Measurements from ENCODE around the gene TTC34. TPM values are rescaled to one million over a fixed set of nuclear protein-coding genes. Genes with fewer than 3 reads are reported as not detected.

TTC34 gene
- total RNA-seq, 2 donors from 2014 or later = 0.48 to 2.5 TPM

- H3K4me3 Mint-ChIP-seq = no peak overlapping the region
- no peaks in the 10 kb centered on the region for H3K27me3 Mint-ChIP-seq
These were observed 154.7 kb downstream of the TTC34 start for GRCh38 chr1:2646837-2647236.

GRCh38 chr1:2645776-2646175 lies 155.7 kb downstream of the TTC34 start:
- ATAC-seq (replicated peaks) = no peak
- Mint-ChIP-seq H3K4me1 (no peaks in the 10 kb centered on the region), H3K9me3 (peaks cover 12% of the 10 kb centered on the region), H3K27me3 (no peaks in the 10 kb centered on the region), H3K4me3 (no peak overlapping the region), H3K36me3 (ENCODE audit: low read depth) (no peaks in the 10 kb centered on the region), H3K27ac (no peak overlapping the region)

More at GRCh38 chr1:2646837-2647236, 154.7 kb downstream of the TTC34 start:
- H3K9me3 Mint-ChIP-seq = peaks cover 12% of the 10 kb centered on the region
- ATAC-seq (replicated peaks) = no peak
- no peaks in the 10 kb centered on the region for H3K36me3 Mint-ChIP-seq (ENCODE audit: low read depth)
- no peaks in the 10 kb centered on the region for H3K4me1 Mint-ChIP-seq
- H3K27ac Mint-ChIP-seq = no peak overlapping the region

GRCh38 chr1:2645143-2645542 lies 156.3 kb downstream of the TTC34 start:
- no peak overlapping the region for H3K27ac Mint-ChIP-seq
- H3K9me3 Mint-ChIP-seq = peaks cover 12% of the 10 kb centered on the region
- H3K27me3 Mint-ChIP-seq = no peaks in the 10 kb centered on the region
- no peak overlapping the region for H3K4me3 Mint-ChIP-seq
- H3K4me1 Mint-ChIP-seq = no peaks in the 10 kb centered on the region
- no peaks in the 10 kb centered on the region for H3K36me3 Mint-ChIP-seq (ENCODE audit: low read depth)
- ATAC-seq (replicated peaks) = no peak

GRCh38 chr1:2644591-2645101 lies 156.8 kb downstream of the TTC34 start:
- ATAC-seq (replicated peaks) = no peak
- no peak overlapping the region for H3K4me3 Mint-ChIP-seq
- no peak overlapping the region for H3K27ac Mint-ChIP-seq
- no peaks in the 10 kb centered on the region for H3K4me1 Mint-ChIP-seq
- H3K36me3 Mint-ChIP-seq (ENCODE audit: low read depth) = no peaks in the 10 kb centered on the region
- H3K27me3 Mint-ChIP-seq = no peaks in the 10 kb centered on the region
- peaks cover 12% of the 10 kb centered on the region for H3K9me3 Mint-ChIP-seq

- H3K27me3 Mint-ChIP-seq = no peaks in the 10 kb centered on the region
- ATAC-seq (replicated peaks) = no peak
- peak overlapping the region; percentile 59 for H3K4me3 Mint-ChIP-seq
- no peaks in the 10 kb centered on the region for H3K36me3 Mint-ChIP-seq (ENCODE audit: low read depth)
- H3K27ac Mint-ChIP-seq = no peak overlapping the region
- H3K9me3 Mint-ChIP-seq = peaks cover 12% of the 10 kb centered on the region
- H3K4me1 Mint-ChIP-seq = no peaks in the 10 kb centered on the region
These were observed 157.3 kb downstream of the TTC34 start for GRCh38 chr1:2644171-2644570.

- peak overlapping the region; percentile 59 for H3K4me3 Mint-ChIP-seq
- H3K27me3 Mint-ChIP-seq = no peaks in the 10 kb centered on the region
- H3K9me3 Mint-ChIP-seq = peaks cover 12% of the 10 kb centered on the region
- no peak overlapping the region for H3K27ac Mint-ChIP-seq
- H3K4me1 Mint-ChIP-seq = no peaks in the 10 kb centered on the region
- ATAC-seq (replicated peaks) = no peak
- no peaks in the 10 kb centered on the region for H3K36me3 Mint-ChIP-seq (ENCODE audit: low read depth)
These were observed 157.9 kb downstream of the TTC34 start for GRCh38 chr1:2643414-2644077.

- H3K27ac Mint-ChIP-seq = peak overlapping the region; percentile 94
- H3K4me3 Mint-ChIP-seq = peak overlapping the region; percentile 86
- H3K4me1 Mint-ChIP-seq = no peaks in the 10 kb centered on the region
- peaks cover 8% of the 10 kb centered on the region for H3K9me3 Mint-ChIP-seq
- no peaks in the 10 kb centered on the region for H3K27me3 Mint-ChIP-seq
- H3K36me3 Mint-ChIP-seq (ENCODE audit: low read depth) = no peaks in the 10 kb centered on the region
- ATAC-seq (replicated peaks) = peak; percentile 89
These were observed 158.7 kb downstream of the TTC34 start for GRCh38 chr1:2642560-2643413.

- no peak for ATAC-seq (replicated peaks)
These were observed 159.3 kb downstream of the TTC34 start for GRCh38 chr1:2642131-2642559.

GRCh38 chr1:2641381-2642130 lies 159.9 kb downstream of the TTC34 start:
- Mint-ChIP-seq H3K27me3 (no peaks in the 10 kb centered on the region), H3K4me1 (no peaks in the 10 kb centered on the region), H3K27ac (peak overlapping the region; percentile 94), H3K4me3 (peak overlapping the region; percentile 86), H3K36me3 (ENCODE audit: low read depth) (no peaks in the 10 kb centered on the region), H3K9me3 (peaks cover 3% of the 10 kb centered on the region)
- no peak for ATAC-seq (replicated peaks)

More at GRCh38 chr1:2642131-2642559, 159.3 kb downstream of the TTC34 start:
- Mint-ChIP-seq H3K27me3 (no peaks in the 10 kb centered on the region), H3K9me3 (peaks cover 7% of the 10 kb centered on the region), H3K36me3 (ENCODE audit: low read depth) (no peaks in the 10 kb centered on the region), H3K4me1 (no peaks in the 10 kb centered on the region), H3K4me3 (peak overlapping the region; percentile 86), H3K27ac (peak overlapping the region; percentile 94)

GRCh38 chr1:2640626-2641025 lies 160.9 kb downstream of the TTC34 start:
- H3K27me3 Mint-ChIP-seq = no peaks in the 10 kb centered on the region
- no peak for ATAC-seq (replicated peaks)
- no peak overlapping the region for H3K27ac Mint-ChIP-seq
- no peaks in the 10 kb centered on the region for H3K9me3 Mint-ChIP-seq
- H3K36me3 Mint-ChIP-seq (ENCODE audit: low read depth) = no peaks in the 10 kb centered on the region
- H3K4me3 Mint-ChIP-seq = no peak overlapping the region
- H3K4me1 Mint-ChIP-seq = no peaks in the 10 kb centered on the region

GRCh38 chr1:2639607-2640521 lies 161.6 kb downstream of the TTC34 start:
- Mint-ChIP-seq H3K27ac (no peak overlapping the region), H3K27me3 (no peaks in the 10 kb centered on the region), H3K4me3 (no peak overlapping the region), H3K9me3 (no peaks in the 10 kb centered on the region), H3K36me3 (ENCODE audit: low read depth) (no peaks in the 10 kb centered on the region), H3K4me1 (no peaks in the 10 kb centered on the region)
- ATAC-seq (replicated peaks) = no peak

GRCh38 chr1:2639203-2639602 lies 162.3 kb downstream of the TTC34 start:
- ATAC-seq (replicated peaks) = no peak
- Mint-ChIP-seq H3K27me3 (no peaks in the 10 kb centered on the region), H3K27ac (no peak overlapping the region), H3K36me3 (ENCODE audit: low read depth) (no peaks in the 10 kb centered on the region), H3K4me1 (no peaks in the 10 kb centered on the region), H3K4me3 (no peak overlapping the region), H3K9me3 (no peaks in the 10 kb centered on the region)

- Mint-ChIP-seq H3K36me3 (ENCODE audit: low read depth) (no peaks in the 10 kb centered on the region), H3K27ac (no peak overlapping the region), H3K9me3 (no peaks in the 10 kb centered on the region), H3K4me1 (no peaks in the 10 kb centered on the region), H3K4me3 (no peak overlapping the region), H3K27me3 (no peaks in the 10 kb centered on the region)
- no peak for ATAC-seq (replicated peaks)
These were observed 162.9 kb downstream of the TTC34 start for GRCh38 chr1:2638466-2639115.
